Measurements from ENCODE around the gene CLIC4. TPM values are rescaled to one million over a fixed set of nuclear protein-coding genes. Genes with fewer than 3 reads are reported as not detected.

CLIC4 gene
- polyA plus RNA-seq, 1 experiment = 561 TPM

DNA sequence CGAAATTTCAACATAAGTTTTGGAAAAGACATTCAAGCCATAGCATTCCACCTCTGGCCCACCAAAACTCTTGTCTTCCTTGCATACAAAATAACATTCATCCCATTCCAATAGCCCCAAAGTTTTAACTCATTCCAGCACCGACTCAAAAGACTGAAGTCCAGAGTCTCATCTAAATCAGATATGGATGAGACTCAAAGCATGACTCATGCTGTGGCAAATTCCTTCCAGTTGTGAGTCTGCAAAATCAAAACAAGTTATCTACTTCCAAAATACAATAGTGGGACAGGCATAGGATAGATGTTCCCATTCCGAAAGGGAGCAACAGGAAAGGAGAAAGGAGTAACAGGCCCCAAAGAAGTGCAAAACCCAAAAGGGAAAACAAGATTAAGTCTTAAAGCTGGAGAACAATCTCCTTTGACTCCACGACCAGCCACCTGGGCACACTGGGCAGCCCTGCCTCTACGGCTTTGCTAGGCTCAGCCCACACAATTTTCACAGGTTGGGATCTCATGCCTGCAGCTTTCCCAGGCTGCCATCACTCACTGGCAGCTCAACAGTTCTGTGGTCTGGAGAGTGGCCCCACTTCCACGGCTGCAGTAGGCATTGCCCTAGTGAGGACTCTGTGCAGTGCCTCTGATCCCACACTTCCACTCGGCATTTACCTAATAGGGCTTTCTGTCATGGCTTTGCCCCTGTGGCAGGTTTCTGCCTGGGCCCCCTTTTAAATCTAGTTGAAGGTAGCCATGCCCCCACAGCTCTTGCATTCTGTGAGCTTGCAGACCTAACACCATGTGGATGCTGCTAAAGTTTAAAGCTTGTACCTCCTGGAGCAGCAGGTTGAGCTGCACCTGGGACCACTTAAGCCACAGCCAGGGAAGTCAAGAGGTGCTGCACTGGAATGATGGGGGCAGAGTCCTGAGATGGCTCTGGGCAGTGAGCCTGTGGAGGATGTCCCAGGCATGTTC is 133.8 kb downstream of the CLIC4 start:
- H3K27me3 ChIP-seq (ENCODE audit: control insufficient read depth, insufficient read depth, low read length) = peaks cover 34% of the 10 kb centered on the region
- CTCF ChIA-PET = interaction anchor here (1.2 to 2.3 kb wide), 2 partner anchors 19 to 31 kb away, joined by 3 to 7 read pairs; no protein-coding TSS in a partner anchor
- TF ChIP-seq, protein P1, sequence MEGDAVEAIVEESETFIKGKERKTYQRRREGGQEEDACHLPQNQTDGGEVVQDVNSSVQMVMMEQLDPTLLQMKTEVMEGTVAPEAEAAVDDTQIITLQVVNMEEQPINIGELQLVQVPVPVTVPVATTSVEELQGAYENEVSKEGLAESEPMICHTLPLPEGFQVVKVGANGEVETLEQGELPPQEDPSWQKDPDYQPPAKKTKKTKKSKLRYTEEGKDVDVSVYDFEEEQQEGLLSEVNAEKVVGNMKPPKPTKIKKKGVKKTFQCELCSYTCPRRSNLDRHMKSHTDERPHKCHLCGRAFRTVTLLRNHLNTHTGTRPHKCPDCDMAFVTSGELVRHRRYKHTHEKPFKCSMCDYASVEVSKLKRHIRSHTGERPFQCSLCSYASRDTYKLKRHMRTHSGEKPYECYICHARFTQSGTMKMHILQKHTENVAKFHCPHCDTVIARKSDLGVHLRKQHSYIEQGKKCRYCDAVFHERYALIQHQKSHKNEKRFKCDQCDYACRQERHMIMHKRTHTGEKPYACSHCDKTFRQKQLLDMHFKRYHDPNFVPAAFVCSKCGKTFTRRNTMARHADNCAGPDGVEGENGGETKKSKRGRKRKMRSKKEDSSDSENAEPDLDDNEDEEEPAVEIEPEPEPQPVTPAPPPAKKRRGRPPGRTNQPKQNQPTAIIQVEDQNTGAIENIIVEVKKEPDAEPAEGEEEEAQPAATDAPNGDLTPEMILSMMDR (IDR thresholded peaks at IDR 0.05; ENCODE audit: low read depth, low read length) = no peak
- H3K9me3 ChIP-seq (ENCODE audit: control insufficient read depth, insufficient read depth, low read length) = peaks cover 3% of the 10 kb centered on the region; the same call in 1 of the 2 replicates
- H3K27ac ChIP-seq (ENCODE audit: low read depth, low read length) = no peak overlapping the region
- POLR2A ChIA-PET = interaction anchor here (0.6 kb wide), 1 partner anchor 179 kb away, joined by 3 read pairs; no protein-coding TSS in a partner anchor
- H3K4me3 ChIP-seq (ENCODE audit: low read depth, low read length) = no peak overlapping the region
- DNase-seq (ENCODE audit: low read depth, low spot score) = peak; percentile 8

DNA sequence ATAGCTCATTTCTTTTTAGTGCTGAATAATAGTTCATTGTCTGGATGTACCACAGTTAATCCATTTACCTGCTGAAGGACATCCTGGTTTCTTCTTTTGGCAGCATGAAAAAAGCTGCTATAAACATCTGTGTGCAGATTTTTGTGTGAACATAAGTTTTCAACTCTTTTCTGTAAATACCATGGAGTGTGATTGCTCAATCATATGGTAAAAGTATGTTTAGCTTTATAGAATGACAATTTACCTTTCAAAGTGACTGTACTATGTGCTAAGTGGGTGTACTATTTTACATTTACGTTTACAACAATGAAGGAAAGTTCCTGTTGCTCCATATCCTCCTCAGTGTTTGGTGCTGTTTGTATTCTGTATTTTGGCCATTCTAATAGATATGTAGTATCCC is 135.8 kb downstream of the CLIC4 start:
- ChIA-PET POLR2A (no interaction called here), CTCF (interaction anchor here (2.3 kb wide), 1 partner anchor 17 kb away, joined by 7 read pairs; no protein-coding TSS in a partner anchor)
- Histone ChIP-seq H3K27me3 (ENCODE audit: control insufficient read depth, insufficient read depth, low read length) (peaks cover 24% of the 10 kb centered on the region), H3K27ac (ENCODE audit: low read depth, low read length) (no peak overlapping the region), H3K4me3 (ENCODE audit: low read depth, low read length) (no peak overlapping the region), H3K9me3 (ENCODE audit: control insufficient read depth, insufficient read depth, low read length) (peaks cover 3% of the 10 kb centered on the region; the same call in 1 of the 2 replicates)
- no peak for DNase-seq (ENCODE audit: low read depth, low spot score)
- TF ChIP-seq, protein P1 (IDR thresholded peaks at IDR 0.05; ENCODE audit: low read depth, low read length) = no peak

DNA sequence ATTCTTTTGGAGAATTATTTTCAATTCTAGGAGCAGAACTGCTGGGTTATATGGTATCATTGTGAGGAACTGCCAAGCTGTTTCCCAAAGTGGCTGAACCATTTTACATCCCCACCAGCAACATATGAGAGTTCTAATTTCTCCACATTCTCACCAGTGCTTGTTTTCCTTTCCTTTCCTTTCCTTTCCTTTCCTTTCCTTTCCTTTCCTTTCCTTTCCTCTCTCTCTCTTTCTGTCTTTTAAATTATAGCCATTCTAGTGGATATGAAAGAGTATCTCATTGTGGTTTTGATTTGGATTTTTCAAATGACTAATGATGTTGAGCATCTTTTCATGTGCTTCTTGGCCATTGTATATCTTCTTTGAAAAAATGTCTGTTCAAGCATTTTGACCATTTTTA is 139.5 kb downstream of the CLIC4 start:
- H3K4me3 ChIP-seq (ENCODE audit: low read depth, low read length) = no peak overlapping the region
- no peak for DNase-seq (ENCODE audit: low read depth, low spot score)
- TF ChIP-seq, protein P1 (IDR thresholded peaks at IDR 0.05; ENCODE audit: low read depth, low read length) = no peak
- peaks cover 15% of the 10 kb centered on the region for H3K27me3 ChIP-seq (ENCODE audit: control insufficient read depth, insufficient read depth, low read length)
- ChIA-PET POLR2A (no interaction called here), CTCF (interaction anchor here (1.1 kb wide), 1 partner anchor 13 kb away, joined by 3 read pairs; no protein-coding TSS in a partner anchor)
- H3K9me3 ChIP-seq (ENCODE audit: control insufficient read depth, insufficient read depth, low read length) = no peaks in the 10 kb centered on the region
- no peak overlapping the region for H3K27ac ChIP-seq (ENCODE audit: low read depth, low read length)

DNA sequence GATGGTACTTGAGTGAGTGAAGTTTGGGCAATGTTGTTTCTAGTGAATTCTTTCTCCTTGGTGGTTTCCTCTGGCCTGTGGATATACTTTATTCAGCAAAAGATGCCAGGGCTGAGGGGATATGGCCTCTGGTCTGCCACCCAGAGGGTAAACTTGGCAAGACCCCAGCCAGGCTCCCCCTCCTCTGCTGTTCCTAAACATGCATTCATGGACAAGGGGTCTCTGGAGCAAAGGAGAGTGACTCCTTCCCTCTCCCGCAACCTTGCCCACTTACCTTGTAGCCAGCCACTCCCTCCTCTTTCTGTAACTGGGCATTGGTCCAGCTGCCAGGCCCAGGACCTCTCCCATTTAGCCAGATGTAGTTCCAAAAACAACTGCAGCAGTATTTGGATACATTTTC is 141.0 kb downstream of the CLIC4 start:
- CTCF ChIA-PET = no interaction called here
- TF ChIP-seq, protein P1 (IDR thresholded peaks at IDR 0.05; ENCODE audit: low read depth, low read length) = no peak
- Histone ChIP-seq H3K9me3 (ENCODE audit: control insufficient read depth, insufficient read depth, low read length) (no peaks in the 10 kb centered on the region), H3K27ac (ENCODE audit: low read depth, low read length) (no peak overlapping the region), H3K27me3 (ENCODE audit: control insufficient read depth, insufficient read depth, low read length) (peaks cover 11% of the 10 kb centered on the region), H3K4me3 (ENCODE audit: low read depth, low read length) (no peak overlapping the region)
- DNase-seq (ENCODE audit: low read depth, low spot score) = no peak
- POLR2A ChIA-PET = no interaction called here

Data from AG04450 (cell line).